SJSA1 (cell line): Measurements from ENCODE around the gene CTSW. TPM values are rescaled to one million over a fixed set of nuclear protein-coding genes. Genes with fewer than 3 reads are reported as not detected.

Source experiments
- DNase-seq, 2 experiments: peaks; one replicate each; pipeline ENCODE4 v3.0.0-alpha.2; 2015 to 2020; ENCODE audit warnings: low spot score in 2 of 2, low read depth in 1 of 2
- H3K27ac ChIP-seq: fragments of 250-450 bp; sonication (Bioruptor Pico); 2 replicates; pipeline ENCODE4 v1.5.1; 2020; ENCODE audit warnings: mild to moderate bottlenecking, moderate library complexity
- H3K27me3 ChIP-seq: fragments of 250-450 bp; sonication (Bioruptor Pico); replicated peaks from 2 replicates; pipeline ENCODE4 v1.5.1; 2020; ENCODE audit warnings: mild to moderate bottlenecking, moderate library complexity
- H3K36me3 ChIP-seq: fragments of 250-450 bp; sonication (Bioruptor Pico); 2 replicates; pipeline ENCODE4 v1.5.1; 2020; ENCODE audit warnings: mild to moderate bottlenecking
- H3K4me1 ChIP-seq: fragments of 250-450 bp; sonication (Bioruptor Pico); replicated peaks from 2 replicates; pipeline ENCODE4 v1.6.1; 2021; ENCODE audit warnings: mild to moderate bottlenecking
- H3K4me3 ChIP-seq: fragments of 250-450 bp; sonication (Bioruptor Pico); 2 replicates; pipeline ENCODE4 v1.5.1; 2020; ENCODE audit warnings: mild to moderate bottlenecking
- H3K9me3 ChIP-seq: fragments of 250-450 bp; sonication (Bioruptor Pico); replicated peaks from 2 replicates; pipeline ENCODE4 v1.5.1; 2020; ENCODE audit warnings: mild to moderate bottlenecking
- total RNA-seq: library from RNA; depleted of rRNA; stranded (reverse); fragments of >200 nt; shearing (Covaris generic); gene quantifications from 2 replicates; pipeline ENCODE4 v1.2.3, GENCODE V29; 2014

The CTSW gene
- total RNA-seq, 1 experiment from 2014 or later: 1.9 TPM

DNA sequence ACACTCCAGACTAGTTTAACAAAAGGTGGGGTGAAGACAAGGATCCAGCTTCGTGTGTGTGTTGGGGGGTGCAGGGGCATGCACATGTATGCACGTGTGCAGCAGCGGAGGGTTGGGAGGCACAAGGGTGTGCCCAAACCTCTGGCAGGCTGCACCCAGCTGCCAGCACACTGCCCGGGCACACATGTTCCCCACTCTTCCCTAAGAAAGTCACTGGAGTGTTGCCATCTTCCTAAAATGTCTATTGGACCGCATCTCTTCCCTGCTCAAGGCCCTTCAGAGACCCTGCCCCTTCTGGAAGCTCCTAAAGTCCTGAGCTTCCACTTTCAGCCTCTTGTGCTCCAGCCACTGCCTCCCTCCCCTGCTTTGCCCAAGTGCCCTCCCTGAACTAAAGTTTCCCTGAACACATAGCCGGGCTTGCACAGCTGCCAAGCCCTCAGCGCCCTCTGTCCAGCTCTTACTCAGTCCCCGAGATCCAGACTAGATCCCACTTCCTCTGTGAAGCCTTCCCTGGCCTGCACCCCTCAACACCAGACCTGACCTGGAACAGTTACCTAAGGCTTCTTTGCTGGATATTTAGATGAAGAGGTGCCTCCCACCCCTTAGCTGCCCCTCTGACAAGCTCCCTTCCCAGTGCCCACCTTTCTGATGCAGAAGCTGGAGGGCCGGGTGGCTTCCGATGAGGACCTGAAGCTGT, 27.7 kb upstream of the CTSW start:
- DNase-seq: peak in 1 of 2 experiments; percentile 55
- Histone ChIP-seq H3K27ac (no peak overlapping the region), H3K36me3 (peaks cover 68% of the 10 kb centered on the region), H3K27me3 (no peaks in the 10 kb centered on the region), H3K9me3 (peaks cover 18% of the 10 kb centered on the region), H3K4me1 (peaks cover 11% of the 10 kb centered on the region), H3K4me3 (no peak overlapping the region)

DNA sequence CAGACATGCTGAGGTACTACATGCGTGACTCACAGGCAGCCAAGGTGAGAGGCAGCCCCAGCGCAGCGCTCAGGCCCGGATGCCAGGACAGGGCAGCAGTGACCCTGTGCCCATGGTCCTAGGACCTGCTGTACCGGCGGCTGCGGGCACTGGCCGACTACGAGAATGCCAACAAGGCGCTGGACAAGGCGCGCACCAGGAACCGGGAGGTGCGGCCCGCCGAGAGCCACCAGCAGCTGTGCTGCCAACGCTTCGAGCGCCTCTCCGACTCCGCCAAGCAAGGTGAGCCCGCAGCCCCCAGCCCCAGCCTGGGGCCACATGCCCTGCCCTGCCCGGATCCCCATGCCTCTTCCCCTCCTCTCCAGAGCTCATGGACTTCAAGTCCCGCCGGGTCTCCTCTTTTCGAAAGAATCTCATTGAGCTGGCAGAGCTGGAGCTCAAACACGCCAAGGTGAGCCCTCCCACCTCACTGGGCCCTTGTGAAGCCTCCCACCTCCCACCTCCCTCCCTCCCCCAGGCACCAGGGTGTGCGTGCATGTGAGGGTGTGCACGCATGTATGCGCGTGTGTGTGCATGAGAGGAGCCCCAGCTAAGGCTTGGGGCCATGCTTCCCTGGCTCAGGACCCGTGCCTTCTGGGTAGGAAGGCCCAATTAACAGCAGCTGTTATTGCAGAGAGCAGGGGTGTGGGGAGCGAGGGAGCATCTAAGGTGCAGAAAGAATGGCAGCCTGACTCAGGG, 27.0 kb upstream of the CTSW start:
- DNase-seq: no peak
- H3K4me3 ChIP-seq: no peak overlapping the region
- peaks cover 22% of the 10 kb centered on the region for H3K9me3 ChIP-seq
- peaks cover 75% of the 10 kb centered on the region for H3K36me3 ChIP-seq
- H3K27ac ChIP-seq: no peak overlapping the region
- H3K4me1 ChIP-seq: peaks cover 11% of the 10 kb centered on the region
- H3K27me3 ChIP-seq: no peaks in the 10 kb centered on the region

DNA sequence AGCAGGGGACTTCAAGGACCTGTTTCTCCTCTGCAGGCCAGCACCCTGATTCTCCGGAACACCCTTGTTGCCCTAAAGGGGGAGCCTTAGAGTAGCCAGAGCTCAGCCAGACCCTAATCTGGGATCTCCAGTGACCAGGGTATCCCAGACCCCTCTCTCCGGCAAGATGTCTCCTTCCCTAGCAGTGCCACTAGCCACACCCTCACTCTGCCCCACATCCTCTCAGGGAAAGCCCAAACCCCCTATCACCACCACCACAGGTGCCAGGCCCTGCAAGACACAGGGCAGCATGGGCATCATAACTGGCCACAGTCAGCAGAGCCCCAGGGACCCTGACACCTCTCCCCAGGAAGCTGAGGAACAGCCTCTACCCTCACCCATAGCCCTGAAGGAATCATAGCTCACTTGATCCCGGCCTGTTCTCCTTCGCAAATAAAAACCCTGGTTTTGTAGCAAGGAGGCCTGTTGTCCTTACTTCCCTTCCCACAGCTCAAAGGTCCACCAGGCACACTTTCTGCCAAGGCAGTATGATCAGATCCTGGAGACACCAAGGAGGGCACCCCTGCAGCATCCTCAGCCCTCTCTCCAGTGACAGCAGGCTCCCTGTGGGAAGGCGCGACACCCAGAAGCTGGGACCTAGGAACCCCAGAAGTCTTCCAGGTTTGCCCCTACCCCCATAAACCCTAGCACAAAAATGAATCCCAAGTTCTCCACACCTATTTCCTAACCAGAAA, 26.2 kb upstream of the CTSW start:
- Histone ChIP-seq H3K27me3 (no peaks in the 10 kb centered on the region), H3K4me3 (no peak overlapping the region), H3K9me3 (peaks cover 22% of the 10 kb centered on the region), H3K27ac (no peak overlapping the region), H3K36me3 (peaks cover 78% of the 10 kb centered on the region), H3K4me1 (peaks cover 11% of the 10 kb centered on the region)
- DNase-seq: no peak

DNA sequence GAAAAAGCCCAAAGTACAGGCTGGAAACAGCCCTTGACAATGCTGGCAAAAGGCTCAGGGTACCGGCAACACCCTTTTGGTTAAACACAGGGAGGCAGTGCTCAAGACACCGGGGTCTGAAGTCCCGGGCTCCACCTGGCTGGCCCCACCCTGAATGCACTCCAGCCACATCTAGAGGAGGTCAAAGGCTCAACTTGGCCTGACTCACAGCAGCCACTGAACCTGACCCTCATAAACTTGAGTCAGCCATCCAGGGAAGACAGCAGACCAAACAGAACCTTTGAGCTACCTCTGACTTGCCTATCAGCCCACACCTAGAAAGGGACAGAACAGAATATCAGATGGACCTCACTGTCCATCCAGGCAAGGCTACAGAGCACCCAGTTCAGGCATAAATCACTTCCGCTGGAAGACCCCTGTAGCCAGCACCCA, 25.5 kb upstream of the CTSW start:
- peaks cover 15% of the 10 kb centered on the region for H3K4me1 ChIP-seq
- H3K27me3 ChIP-seq: no peaks in the 10 kb centered on the region
- H3K9me3 ChIP-seq: peaks cover 22% of the 10 kb centered on the region
- no peak overlapping the region for H3K27ac ChIP-seq
- no peak overlapping the region for H3K4me3 ChIP-seq
- no peak for DNase-seq
- peaks cover 78% of the 10 kb centered on the region for H3K36me3 ChIP-seq

DNA sequence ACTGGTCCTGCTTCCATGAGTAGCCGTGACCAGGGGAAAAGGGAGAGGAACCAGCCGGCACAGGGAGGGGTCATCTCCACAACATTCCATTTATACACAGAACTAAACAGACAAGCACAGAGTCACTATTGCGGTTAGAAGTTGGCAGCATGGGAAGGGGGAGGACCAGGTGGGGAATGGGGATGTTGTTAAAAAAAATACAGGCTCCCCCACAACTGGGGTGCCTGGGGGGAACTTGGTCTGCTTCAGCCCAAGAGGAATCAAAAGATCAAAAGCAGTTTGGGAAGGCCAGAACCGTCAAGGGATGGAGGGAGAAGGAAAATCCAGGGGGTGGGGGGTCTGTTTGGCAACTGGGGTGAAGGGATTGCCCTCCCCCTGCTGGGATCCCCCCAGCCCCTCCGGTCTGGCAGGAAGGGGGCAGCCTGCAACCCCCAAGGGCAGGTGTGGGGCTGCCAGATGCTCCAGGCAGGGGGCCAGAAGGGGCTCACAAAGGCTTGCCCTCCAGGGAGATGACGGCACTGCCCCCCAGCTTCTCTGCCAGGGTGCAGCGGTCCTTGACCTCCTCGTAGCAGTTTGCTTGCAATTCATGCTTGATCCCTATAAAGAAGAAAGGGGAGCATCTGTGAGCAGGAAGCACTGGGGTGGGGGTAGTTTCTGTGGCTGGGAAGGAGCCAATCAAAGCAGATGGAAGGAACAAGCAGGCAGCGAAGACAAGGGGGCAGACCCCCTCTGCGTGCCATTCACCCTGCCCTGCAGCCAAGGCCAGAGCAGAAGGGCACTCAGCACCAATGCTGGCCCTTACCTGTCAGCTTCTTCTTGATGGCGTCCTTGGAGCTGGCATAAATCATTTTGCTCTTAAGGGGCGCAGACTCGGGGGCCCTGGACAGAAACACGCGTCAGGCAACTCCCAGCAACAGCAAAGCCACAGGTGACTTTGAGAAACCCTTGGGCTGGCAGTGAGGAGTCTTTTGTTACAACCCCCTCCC, 24.5 kb upstream of the CTSW start:
- H3K27me3 ChIP-seq: no peaks in the 10 kb centered on the region
- H3K9me3 ChIP-seq: peaks cover 22% of the 10 kb centered on the region
- no peak overlapping the region for H3K4me3 ChIP-seq
- DNase-seq: no peak
- H3K36me3 ChIP-seq: peaks cover 78% of the 10 kb centered on the region
- no peak overlapping the region for H3K27ac ChIP-seq
- peaks cover 22% of the 10 kb centered on the region for H3K4me1 ChIP-seq

DNA sequence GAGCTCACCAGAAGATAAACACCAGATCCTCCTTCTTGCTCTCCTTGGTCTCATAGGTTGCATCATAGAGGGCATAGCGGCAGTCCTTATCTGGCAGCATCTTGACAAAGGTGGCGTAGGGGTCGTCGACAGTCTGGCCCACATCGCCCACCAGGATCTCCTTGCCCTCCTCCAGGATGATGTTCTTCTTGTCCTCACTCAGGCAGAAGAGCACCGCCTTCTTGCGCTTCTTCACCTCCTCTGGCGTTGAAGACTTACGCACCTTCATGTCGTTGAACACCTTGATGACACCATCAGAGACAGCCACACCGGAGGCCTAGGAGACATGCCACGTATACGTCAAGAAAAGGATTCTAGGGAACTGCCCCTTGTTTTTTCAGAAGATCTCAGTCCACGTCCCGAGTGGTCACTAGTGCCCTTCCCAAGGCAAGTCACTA, 23.7 kb upstream of the CTSW start:
- Histone ChIP-seq H3K9me3 (peaks cover 20% of the 10 kb centered on the region), H3K27ac (no peak overlapping the region), H3K4me1 (peaks cover 22% of the 10 kb centered on the region), H3K4me3 (peak overlapping the region; percentile 93), H3K27me3 (no peaks in the 10 kb centered on the region), H3K36me3 (peaks cover 76% of the 10 kb centered on the region)
- DNase-seq: no peak

DNA sequence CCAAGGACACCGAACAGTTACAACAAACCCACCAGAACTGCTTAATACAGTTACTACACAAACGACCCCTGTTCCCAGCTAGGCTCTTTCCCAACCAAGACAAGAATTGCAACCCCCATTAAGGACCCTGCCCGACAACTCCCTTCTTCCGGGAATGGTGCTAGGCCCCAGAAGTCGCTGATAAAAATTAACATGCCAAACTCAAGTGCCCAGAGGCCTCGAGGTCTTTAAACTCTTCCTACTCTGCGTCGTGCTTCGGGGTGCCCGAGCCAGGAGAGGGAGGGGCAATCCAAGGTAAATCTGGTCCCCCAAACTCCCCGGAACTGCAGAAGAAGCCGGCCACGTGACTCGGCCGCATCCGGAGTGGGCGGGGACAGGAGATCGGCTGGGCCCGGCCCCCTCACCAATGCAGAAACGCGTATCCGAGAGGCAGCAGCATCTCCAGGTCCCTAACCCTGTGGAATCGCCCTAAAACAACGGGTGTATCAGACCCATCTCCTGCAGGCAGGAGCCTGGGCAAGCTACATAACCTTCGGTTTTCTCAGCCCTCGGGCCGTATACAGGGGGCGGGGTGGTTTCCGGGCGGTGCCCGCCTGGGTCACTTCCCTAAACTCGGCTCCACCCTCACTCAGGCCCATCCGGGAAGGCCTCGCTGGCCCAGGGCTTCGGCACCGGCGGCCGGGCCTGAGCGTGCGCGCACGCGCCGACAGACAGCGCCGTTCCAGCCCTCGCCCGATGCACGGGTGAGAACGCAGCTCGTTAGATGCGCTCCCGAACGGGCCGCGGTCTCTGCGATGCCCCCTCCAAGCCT, 22.7 kb upstream of the CTSW start:
- H3K4me1 ChIP-seq: peaks cover 29% of the 10 kb centered on the region
- peak; percentile 89 to 93 for DNase-seq
- H3K27me3 ChIP-seq: no peaks in the 10 kb centered on the region
- peaks cover 10% of the 10 kb centered on the region for H3K9me3 ChIP-seq
- peak overlapping the region; percentile 75 for H3K27ac ChIP-seq
- peaks cover 76% of the 10 kb centered on the region for H3K36me3 ChIP-seq
- peak overlapping the region; percentile 93 for H3K4me3 ChIP-seq

DNA sequence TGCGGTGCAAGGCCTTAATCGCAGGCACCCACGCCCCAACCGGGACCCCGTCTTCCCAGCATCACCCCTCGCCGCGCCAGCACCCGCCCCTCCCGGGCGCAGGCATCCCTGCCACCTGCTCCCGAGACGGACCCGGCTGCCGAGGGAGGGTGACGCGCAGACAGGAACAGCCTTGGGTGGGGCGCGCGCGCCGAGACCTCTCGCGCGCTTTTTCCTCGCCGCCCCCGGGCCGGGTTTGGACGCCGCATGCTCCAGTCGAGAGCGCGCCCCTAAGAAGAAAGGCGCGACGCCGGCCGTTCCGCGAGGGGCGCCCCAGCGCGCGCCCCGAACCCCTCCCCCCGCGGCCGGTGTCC, 22.2 kb upstream of the CTSW start:
- H3K27me3 ChIP-seq: no peaks in the 10 kb centered on the region
- peaks cover 33% of the 10 kb centered on the region for H3K4me1 ChIP-seq
- peak overlapping the region; percentile 75 for H3K27ac ChIP-seq
- peak overlapping the region; percentile 93 for H3K4me3 ChIP-seq
- peaks cover 76% of the 10 kb centered on the region for H3K36me3 ChIP-seq
- H3K9me3 ChIP-seq: peaks cover 4% of the 10 kb centered on the region
- DNase-seq: peak; percentile 74 to 76

DNA sequence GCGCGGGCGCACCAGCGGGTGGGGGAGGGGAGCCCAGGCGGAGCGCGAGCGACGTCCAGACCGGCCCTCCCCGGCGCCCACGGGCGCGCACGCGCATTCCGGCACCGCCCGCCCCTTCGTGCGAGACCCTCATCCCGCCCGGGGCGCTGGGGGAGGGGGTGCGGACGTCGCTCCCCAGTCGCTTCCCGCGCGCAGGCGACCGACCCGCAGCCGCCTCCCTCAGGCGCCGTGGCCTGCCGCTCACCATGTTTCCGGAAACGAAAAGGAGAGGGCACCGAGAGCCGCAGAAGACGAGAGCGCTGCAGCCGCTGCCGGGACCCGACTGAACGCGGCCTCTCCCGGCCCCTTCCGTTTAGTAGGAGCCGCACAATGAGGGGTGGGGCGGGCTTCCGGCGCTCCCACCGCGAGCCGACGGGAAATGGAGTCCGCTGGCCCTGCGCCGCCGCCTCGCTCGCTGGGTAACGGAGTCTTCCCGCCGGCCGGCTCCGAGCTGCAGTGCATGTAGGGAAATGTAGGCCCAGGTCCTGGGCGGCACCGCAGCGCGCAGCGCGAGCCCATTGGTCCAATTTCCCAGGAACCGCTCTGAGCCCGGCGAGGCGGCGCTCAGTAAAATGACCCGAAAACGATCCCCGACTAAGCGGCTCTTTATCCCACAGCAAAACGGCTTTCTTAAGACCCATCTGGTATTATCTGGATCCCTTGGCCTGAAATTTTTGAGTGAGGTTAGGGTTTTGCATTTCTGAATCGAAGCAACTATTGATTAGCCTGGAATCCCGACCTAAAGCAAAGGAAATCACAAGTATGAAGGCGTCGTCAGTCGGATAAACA, 21.6 kb upstream of the CTSW start, which contains the start of gene CFL1:
CFL1 (minus strand) TSS at position 328 of the 828 bp plus-strand sequence; CDS start at position 247, 81 bp downstream.
- DNase-seq: peak; percentile 100
- H3K4me3 ChIP-seq: peak within 1 kb of the TSS; percentile 93
- peaks cover 3% of the 10 kb centered on the region for H3K9me3 ChIP-seq
- no peaks in the 10 kb centered on the region for H3K27me3 ChIP-seq
- H3K27ac ChIP-seq: peak within 1 kb of the TSS; percentile 75
- peaks cover 33% of the 10 kb centered on the region for H3K4me1 ChIP-seq
- peaks cover 76% of the 10 kb centered on the region for H3K36me3 ChIP-seq

DNA sequence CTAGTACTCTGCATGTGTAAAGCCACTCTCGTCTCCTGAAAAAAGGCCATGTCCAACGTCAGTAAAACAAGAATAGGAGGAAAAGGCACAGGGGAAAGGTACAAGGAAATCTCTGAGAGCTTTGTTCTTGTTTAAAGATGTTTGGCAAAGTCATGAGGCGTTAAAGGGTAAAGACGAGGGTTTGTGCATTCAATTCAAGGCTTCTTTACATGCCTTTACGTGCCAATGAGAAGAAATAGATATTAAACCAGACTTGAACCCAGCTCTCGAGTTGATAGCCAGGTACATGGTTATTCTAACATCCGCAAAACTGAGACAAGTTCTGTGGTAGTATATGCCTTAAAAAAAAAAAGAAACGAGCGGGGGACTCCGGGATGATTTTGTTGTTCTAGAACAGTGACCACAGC, 21.0 kb upstream of the CTSW start:
- Histone ChIP-seq H3K27me3 (no peaks in the 10 kb centered on the region), H3K36me3 (peaks cover 76% of the 10 kb centered on the region), H3K4me3 (peak overlapping the region; percentile 93), H3K9me3 (peaks cover 3% of the 10 kb centered on the region), H3K27ac (peak overlapping the region; percentile 30), H3K4me1 (peaks cover 33% of the 10 kb centered on the region)
- no peak for DNase-seq

DNA sequence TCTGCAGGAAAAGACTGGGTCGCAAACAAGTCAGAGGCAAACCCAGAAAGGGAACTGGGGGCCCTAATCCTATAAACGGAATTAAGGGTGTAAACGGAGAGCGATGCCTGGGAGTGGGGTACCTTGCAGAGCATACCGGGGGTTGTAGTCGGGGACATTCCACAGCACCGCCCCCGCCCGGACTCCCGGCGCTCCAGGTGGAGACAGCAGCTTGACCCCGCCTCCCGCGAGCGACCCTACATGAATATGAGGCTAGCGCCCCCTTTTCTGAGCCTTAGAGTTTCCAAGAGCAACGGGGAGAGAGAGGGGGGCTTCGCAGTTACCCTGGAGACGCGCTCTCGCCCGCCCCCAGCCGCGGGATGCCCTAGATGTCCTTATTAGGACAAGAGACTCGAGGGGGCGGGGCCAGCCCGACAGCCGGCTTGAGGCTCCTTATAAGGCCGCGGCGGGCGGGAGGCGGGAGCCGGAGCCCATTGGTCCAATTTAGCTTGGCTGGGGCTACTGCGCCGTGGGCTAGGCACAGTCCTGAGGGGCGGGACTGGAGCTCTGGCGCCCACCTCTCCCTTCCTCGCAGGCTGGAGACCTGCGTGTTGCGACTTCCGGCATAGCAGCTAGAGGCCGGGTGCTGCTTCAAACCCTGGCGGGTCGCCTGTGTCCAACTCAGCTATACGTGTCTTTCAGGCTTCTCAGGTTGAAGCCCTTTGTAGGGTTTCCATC, 20.4 kb upstream of the CTSW start:
- DNase-seq: peak; percentile 100
- peak overlapping the region; percentile 81 for H3K27ac ChIP-seq

More for the DNA sequence above, 20.4 kb upstream of the CTSW start:
- Histone ChIP-seq H3K27me3 (no peaks in the 10 kb centered on the region), H3K4me1 (peaks cover 33% of the 10 kb centered on the region), H3K9me3 (peaks cover 3% of the 10 kb centered on the region), H3K36me3 (peaks cover 76% of the 10 kb centered on the region), H3K4me3 (peak overlapping the region; percentile 93)
